Adrenal gland (tissue), 12 donors: ENCODE measurements around the gene BUB3. TPM values are rescaled to one million over a fixed set of nuclear protein-coding genes. Genes with fewer than 3 reads are reported as not detected.

Experiments
- DNase-seq, 7 donors: peaks; one replicate each; pipeline ENCODE4 v3.0.0-alpha.2; 2019 to 2020
- H3K27ac ChIP-seq, 5 donors: fragments of 200-600 bp; sonication (generic) in 4 of 5; 1 replicate in 3 of 5; 2 replicates in 2 of 5; pipeline versions ENCODE4 v1.5.1 to v1.8.0; 2016 to 2020; ENCODE audit warnings: mild to moderate bottlenecking in 1 of 5
- H3K27me3 ChIP-seq: fragments of 200-600 bp; 2 replicates; pipeline ENCODE4 v1.8.0; 2021
- H3K36me3 ChIP-seq, 2 donors: fragments of 200-600 bp; replicated peaks in 1 of 2; 1 replicate in 1 of 2; 2 replicates in 1 of 2; pipeline versions ENCODE4 v1.5.1 to v1.8.0; 2018 to 2022
- H3K4me1 ChIP-seq, 2 donors: fragments of 200-600 bp; replicated peaks in 1 of 2; 1 replicate in 1 of 2; 2 replicates in 1 of 2; pipeline versions ENCODE4 v1.5.1 to v1.8.0; 2018 to 2021
- H3K4me3 ChIP-seq, 4 donors: fragments of 200-600 bp; sonication (generic) in 3 of 4; one replicate each; pipeline ENCODE4 v1.5.1; 2016 to 2018
- H3K9me3 ChIP-seq, 3 donors: fragments of 200-600 bp; sonication (generic) in 1 of 3; replicated peaks in 1 of 3; 1 replicate in 2 of 3; 2 replicates in 1 of 3; pipeline versions ENCODE4 v1.5.1 to v1.8.0; 2016 to 2021
- CTCF ChIP-seq, 6 experiments: fragments of 450-650 bp in 4 of 6; fragments of 200-600 bp in 2 of 6; sonication (generic) in 1 of 6; IDR thresholded peaks; 1 replicate in 5 of 6; 2 replicates in 1 of 6; pipeline versions ENCODE4 v1.5.1 to v1.8.0; 2016 to 2021; ENCODE audit warnings: antibody characterized with exemption in 6 of 6, mild to moderate bottlenecking in 2 of 6, moderate library complexity in 1 of 6
- POLR2A ChIP-seq, 2 donors: fragments of 450-650 bp; IDR thresholded peaks; one replicate each; pipeline ENCODE4 v1.6.1; 2017; ENCODE audit warnings: antibody characterized with exemption in 2 of 2, mild to moderate bottlenecking in 2 of 2, moderate library complexity in 1 of 2
- WGBS, 4 donors: extraction: QIAGEN DNeasy Blood & Tissue Kit in 2 of 4; methylation state at CpG; one replicate each; pipeline versions ENCODE4 v1.1.5 to v1.1.7; 2013 to 2017; 5-methylcytosine and 5-hydroxymethylcytosine counted together
- intact Hi-C, 2 donors: fragments of 100-400 bp; cut with DNase I; formaldehyde crosslinking; loops; one replicate each; pipeline versions ENCODE4 v1.14.1 to v1.15.0; 2022 to 2023
- polyA plus RNA-seq, 3 donors: library from polyadenylated mRNA; stranded (reverse); fragments of 200-250 nt in 2 of 3; fragments of 350-450 nt in 1 of 3; fragmentation: Illumina TruSeq in 1 of 3; extraction: RNeasy Lipid Tissue Mini Kit (QIAGEN cat#74804) in 1 of 3; gene quantifications; one replicate each; pipeline ENCODE4 v1.2.3, GENCODE V29; 2013 to 2014
- total RNA-seq, 9 donors: library from RNA; depleted of rRNA in 4 of 9; stranded (reverse); fragments of >200 nt in 4 of 9; fragments of 120-200 nt in 1 of 9; fragmentation: NEBNext Ultra II Directional in 1 of 9; extraction: Animal tissue kit (Norgen Biotek cat#: 25700) in 1 of 9; gene quantifications; one replicate each; pipeline versions ENCODE4 v1.1.0 to v1.2.4, GENCODE V29; 2013 to 2023
- donor health status: healthy with polysubstance abuse.
- donor health status: Bipolar disorder and iron deficiency.
- donor health status: DM: yes; HTN: yes; CAD: no.
- donor health status: DM: no; HTN: no; CAD: no.
- donor health status: DM: no; HTN: no; CAD: no.
- donor health status: DM: yes; HTN: yes; CAD: no.

Gene BUB3
- total and polyA plus RNA-seq, 12 donors: 23.8 to 167 (median 106) TPM

DNA sequence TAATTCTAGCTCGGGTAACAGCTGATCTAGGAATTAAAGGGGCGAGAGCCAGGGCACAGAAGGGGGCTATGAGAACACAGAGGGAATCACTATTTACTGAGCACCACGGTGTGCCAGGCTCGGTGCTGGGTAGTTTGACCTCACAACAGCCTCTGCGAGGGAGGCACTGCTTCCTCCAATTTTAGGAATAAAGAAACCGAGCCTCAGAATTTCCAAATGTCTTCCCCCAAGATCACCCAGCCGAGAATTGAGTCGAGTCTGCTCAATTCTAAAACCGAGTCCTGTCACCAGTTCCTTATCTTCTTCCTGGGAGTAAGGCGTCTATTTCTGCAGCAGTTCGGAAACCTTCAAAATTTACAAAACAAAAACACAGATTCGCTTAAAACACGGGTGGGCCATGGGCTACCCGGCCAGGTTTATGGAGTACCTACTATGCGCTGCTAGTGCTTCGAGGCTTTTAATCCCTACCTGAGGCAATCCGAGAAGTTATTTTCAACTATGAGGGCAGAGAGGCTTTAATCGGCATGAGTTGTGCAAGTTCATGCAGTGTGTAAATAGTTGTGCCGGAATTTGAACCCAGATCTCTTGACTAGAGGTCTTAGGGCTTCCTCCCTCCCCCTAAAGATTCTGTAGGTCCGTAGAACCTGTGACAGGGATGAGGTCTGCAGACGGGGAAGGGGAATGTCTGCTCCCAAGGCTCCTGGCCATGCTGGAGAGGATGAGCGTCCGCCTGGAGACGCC lies 7.1 kb upstream of the BUB3 start:
- H3K27ac ChIP-seq: no peak overlapping the region
- intact Hi-C loops: no loop called here
- no peaks in the 10 kb centered on the region for H3K9me3 ChIP-seq
- peaks cover 98% of the 10 kb centered on the region for H3K27me3 ChIP-seq
- TF ChIP-seq CTCF (IDR thresholded peaks at IDR 0.05): no peak
- TF ChIP-seq POLR2A (IDR thresholded peaks at IDR 0.05): no peak
- WGBS, 4 donors: 15 to 21% (median 18%) methylated on average over 16 to 24 of the region's 24 CpGs
- no peak for DNase-seq
- no peak overlapping the region for H3K4me3 ChIP-seq
- H3K4me1 ChIP-seq: peaks cover 7 to 32% of the 10 kb centered on the region in 2 donors
- H3K36me3 ChIP-seq: no peaks in the 10 kb centered on the region

DNA sequence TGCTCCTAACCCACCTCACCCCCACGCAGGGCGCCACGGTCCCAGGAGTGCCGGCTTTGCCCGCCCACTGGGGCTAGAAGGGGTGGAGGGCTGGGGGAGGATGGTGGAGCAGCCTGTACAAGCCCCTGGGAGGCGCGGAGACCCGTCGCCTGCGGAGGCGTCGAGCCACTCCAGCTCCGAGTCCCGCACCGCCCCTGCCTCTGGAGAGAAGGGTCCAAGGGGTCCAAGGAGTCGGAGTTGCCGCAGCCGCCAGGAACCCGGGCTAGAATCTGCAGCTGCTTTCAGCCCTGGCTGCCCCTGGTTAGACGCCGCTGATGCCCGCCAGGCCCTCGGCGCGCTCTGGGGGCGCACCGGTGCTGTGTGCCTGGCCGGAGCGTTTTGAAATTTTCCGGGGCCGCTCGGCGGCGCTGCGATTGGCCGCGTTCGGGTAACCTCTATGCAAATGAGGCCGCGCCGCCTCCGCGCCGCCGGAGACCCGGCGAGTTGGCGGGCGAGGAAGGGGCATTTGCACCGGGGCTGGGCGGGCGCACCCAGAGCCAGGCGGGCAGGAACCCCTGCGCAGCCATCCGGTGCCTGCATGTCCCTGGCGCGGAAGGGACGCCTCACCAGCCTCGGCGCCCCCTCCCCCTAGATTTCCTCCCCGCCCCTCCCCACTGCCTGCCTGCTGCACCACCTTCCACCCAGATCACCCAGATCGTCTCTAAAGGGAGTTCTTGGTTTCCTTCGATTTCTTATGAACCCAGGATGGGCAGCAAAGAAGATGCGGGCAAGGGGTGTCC lies 6.4 kb upstream of the BUB3 start, which contains the start of gene HMX2:
Gene HMX2 (plus strand): TSS at position 502 of the 779 bp plus-strand sequence. CDS start 243 bp downstream, at position 745.
- intact Hi-C loops: no loop called here
- H3K27ac ChIP-seq: no peak within 1 kb of the TSS
- peaks cover 7 to 32% of the 10 kb centered on the region in 2 donors for H3K4me1 ChIP-seq
- no peak for TF ChIP-seq POLR2A (IDR thresholded peaks at IDR 0.05)
- no peak for TF ChIP-seq CTCF (IDR thresholded peaks at IDR 0.05)
- H3K36me3 ChIP-seq: no peaks in the 10 kb centered on the region
- no peaks in the 10 kb centered on the region for H3K9me3 ChIP-seq
- peak within 1 kb of the TSS in 1 of 4 donors; percentile 9 for H3K4me3 ChIP-seq
- 0 to 3% (median 1%) methylated on average over 1 to 64 of the region's 64 CpGs for WGBS, 4 donors
- peaks cover 93% of the 10 kb centered on the region for H3K27me3 ChIP-seq
- DNase-seq: no peak

- peaks cover 7 to 32% of the 10 kb centered on the region in 2 donors for H3K4me1 ChIP-seq
- no peak overlapping the region for H3K27ac ChIP-seq
- TF ChIP-seq CTCF (IDR thresholded peaks at IDR 0.05): no peak
- no peak for TF ChIP-seq POLR2A (IDR thresholded peaks at IDR 0.05)
- no peak for DNase-seq
- intact Hi-C loops: no loop called here
- H3K9me3 ChIP-seq: no peaks in the 10 kb centered on the region
- peak overlapping the region in 1 of 4 donors; percentile 9 for H3K4me3 ChIP-seq
- H3K27me3 ChIP-seq: peaks cover 85% of the 10 kb centered on the region
- H3K36me3 ChIP-seq: no peaks in the 10 kb centered on the region
- 3 to 5% (median 4%) methylated on average over 22 to 55 of the region's 55 CpGs for WGBS, 4 donors
Measured at GRCh38 chr10:123148414-123149161, 5.6 kb upstream of the BUB3 start.

DNA sequence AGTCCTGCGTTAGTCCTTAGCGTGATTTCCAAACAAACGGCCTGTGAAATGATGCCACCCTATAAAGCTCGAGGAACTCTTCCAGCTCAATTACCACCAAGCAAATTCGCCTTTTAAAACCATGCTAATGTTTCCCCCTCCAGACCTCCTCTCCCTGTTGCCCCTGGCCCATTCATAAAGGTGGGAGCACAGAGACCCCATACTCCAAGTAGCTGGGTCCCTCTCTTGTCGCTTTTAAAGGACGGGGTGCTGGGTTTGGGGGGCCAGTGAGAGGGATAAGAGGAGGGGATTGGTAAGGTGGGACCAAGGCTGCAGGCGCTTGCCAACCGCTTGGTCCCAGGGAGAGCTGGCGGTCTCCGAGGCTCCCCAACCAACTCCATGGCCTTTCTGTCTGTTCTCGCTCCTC lies 5.0 kb upstream of the BUB3 start:
- Histone ChIP-seq H3K36me3 (no peaks in the 10 kb centered on the region), H3K4me3 (peak overlapping the region in 1 of 4 donors; percentile 47), H3K27me3 (peaks cover 81% of the 10 kb centered on the region), H3K27ac (no peak overlapping the region), H3K9me3 (no peaks in the 10 kb centered on the region), H3K4me1 (peaks cover 7 to 32% of the 10 kb centered on the region in 2 donors)
- TF ChIP-seq CTCF (IDR thresholded peaks at IDR 0.05) (no peak), POLR2A (IDR thresholded peaks at IDR 0.05) (no peak)
- no peak for DNase-seq
- WGBS, 4 donors: 10 to 13% (median 12%) methylated on average over 11 to 12 of the region's 12 CpGs
- intact Hi-C loops: no loop called here
